22Rv1 (cell line): ENCODE results near the gene FBXO28.

Source experiments
- CTCF ChIP-seq: fragments of 450-650 bp; IDR thresholded peaks from 2 replicates; pipeline ENCODE4 v1.5.1; 2017; ENCODE audit warnings: mild to moderate bottlenecking
- ZFX ChIP-seq: fragments of 450-650 bp; IDR thresholded peaks from 2 replicates; pipeline ENCODE4 v1.6.1; 2017; ENCODE audit warnings: antibody characterized with exemption, borderline replicate concordance

- TF ChIP-seq CTCF (peak; percentile 86), ZFX (no peak)
Observed at GRCh38 chr1:224170748-224171478, 57.0 kb downstream of the FBXO28 start.
